Body of pancreas (tissue), 4 donors: ENCODE results near the gene AGTRAP.

Experiments used
- POLR2A ChIP-seq, 3 donors: fragments of 450-650 bp; IDR thresholded peaks; one replicate each; pipeline ENCODE4 v1.6.1; 2016; ENCODE audit warnings: antibody characterized with exemption in 3 of 3, mild to moderate bottlenecking in 2 of 3
- TF ChIP-seq, protein P1 (sequence below), 7 experiments: fragments of 450-650 bp in 4 of 7; fragments of 200-600 bp in 3 of 7; sonication (generic) in 3 of 7; IDR thresholded peaks; one replicate each; pipeline ENCODE4 v1.5.1; 2016 to 2019; ENCODE audit warnings: antibody characterized with exemption in 7 of 7

DNA sequence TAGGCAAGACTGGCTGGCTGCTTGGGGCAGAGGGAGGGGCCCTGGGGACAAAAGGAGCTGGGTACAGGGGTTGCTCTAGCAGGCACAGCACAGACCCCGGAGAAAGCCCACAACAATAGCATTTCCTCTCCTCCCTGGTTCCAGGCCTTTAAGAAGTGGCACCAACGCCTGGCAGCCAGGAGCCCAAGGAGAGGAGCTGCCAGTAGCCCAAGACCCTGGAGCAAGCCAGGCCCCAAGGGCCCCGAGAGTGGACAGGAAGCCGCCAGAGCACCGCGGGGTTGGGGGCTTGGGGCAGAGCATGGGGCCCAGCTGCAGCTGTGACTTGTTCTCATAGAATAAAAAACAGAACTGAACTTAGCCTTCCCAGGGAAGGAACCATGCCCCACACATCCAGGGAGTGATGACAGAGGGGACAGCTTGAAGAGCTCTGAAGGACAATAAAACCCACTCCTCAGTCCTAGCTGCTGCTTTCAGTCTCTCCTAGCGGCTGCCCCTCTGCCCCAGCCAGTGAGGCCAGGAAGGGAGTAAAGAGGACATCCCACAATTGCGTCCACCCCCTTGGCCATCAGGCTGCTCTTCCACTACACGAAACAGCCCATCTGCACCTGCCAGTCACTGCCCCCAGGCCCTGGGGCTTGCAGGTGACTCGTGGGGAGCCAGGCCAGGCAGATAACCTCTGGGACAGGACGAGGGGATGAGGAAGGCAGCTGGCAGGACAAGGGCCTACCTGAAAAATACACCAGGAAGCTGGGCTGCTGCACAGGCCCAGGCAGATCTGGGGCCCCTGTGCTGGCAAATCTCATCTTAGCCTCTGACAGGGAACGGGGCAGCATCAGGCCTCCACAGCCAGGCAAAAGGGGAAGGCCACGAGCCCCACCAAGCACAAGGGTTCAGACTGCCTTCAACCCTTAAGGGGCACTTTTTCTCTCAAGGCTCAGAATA is 53.5 kb downstream of the AGTRAP start:
- TF ChIP-seq, protein P1, sequence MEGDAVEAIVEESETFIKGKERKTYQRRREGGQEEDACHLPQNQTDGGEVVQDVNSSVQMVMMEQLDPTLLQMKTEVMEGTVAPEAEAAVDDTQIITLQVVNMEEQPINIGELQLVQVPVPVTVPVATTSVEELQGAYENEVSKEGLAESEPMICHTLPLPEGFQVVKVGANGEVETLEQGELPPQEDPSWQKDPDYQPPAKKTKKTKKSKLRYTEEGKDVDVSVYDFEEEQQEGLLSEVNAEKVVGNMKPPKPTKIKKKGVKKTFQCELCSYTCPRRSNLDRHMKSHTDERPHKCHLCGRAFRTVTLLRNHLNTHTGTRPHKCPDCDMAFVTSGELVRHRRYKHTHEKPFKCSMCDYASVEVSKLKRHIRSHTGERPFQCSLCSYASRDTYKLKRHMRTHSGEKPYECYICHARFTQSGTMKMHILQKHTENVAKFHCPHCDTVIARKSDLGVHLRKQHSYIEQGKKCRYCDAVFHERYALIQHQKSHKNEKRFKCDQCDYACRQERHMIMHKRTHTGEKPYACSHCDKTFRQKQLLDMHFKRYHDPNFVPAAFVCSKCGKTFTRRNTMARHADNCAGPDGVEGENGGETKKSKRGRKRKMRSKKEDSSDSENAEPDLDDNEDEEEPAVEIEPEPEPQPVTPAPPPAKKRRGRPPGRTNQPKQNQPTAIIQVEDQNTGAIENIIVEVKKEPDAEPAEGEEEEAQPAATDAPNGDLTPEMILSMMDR (IDR thresholded peaks at IDR 0.05) = no peak
- no peak for TF ChIP-seq POLR2A (IDR thresholded peaks at IDR 0.05)
